ENCODE measurements around the gene MBL2.

MBL2 gene

DNA sequence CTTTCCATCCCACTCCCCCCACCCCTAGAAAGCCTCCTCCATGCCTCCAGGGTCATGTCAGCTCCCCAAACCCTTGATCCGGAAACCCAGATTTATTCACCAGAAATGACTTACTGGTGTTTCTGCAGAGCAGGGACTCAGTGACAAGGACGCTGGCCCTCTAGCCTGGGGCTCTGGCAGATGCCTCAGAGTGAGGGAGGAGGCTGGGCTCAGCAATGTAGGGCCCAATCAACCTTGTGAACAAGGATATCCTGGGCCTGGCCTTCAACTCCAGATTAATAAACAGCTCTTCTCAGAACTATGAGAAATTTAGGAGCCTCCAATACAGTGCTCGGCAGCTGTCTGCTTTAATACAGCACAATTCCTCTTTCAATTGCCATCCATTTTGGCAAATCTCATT is at the start of gene MBL2:
TSS of gene MBL2 (minus strand) at position 162 of the 400 bp plus-strand sequence. CDS start 1,149 bp downstream, outside the sequence.
- no peak within 1 kb of the TSS for H3K4me3 ChIP-seq (ENCODE audit: low read length)
- TF ChIP-seq ZNF274 (IDR thresholded peaks at IDR 0.05; ENCODE audit: low read depth, low read length), result no peak

DNA sequence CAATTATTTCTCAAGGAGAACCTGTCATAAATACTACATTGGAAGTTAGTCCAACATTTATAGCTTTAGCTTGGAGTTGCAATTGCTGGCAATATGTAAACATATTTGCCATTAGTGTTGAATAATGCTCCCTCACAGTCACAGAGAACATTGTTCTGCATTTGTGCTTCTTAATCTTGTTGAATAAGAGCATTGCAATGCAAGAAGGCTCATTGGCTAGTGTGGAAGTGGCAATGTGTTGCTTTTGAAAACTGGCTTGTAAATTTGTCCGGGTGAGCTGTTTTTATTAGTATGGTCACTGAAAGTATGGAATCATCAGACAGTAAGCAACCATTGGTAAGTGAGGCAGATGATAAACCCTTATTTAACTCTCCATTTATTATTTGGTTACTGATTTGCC is 47.7 kb upstream of the MBL2 start:
- H3K4me3 ChIP-seq (ENCODE audit: low read length), result no peak overlapping the region
- TF ChIP-seq ZNF274 (IDR thresholded peaks at IDR 0.05; ENCODE audit: low read depth, low read length), result no peak

DNA sequence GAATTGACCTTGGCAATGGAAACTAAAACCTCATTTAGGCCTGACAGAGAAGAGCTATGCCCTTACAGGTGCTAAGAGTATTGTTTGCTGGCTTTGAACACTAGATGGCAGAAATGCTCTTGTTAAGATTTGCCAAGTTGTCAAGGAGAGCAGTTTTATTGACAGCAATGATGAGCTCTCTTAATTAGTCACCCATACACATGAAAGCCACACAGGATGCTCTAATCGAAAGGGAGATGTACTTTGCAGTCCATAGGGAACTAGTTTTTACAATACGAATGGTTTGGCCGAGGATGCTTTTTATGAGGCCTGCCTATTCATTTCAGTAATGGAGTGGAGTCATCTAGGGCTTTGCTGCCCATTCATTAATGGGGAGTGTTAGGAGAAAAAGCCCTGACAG is 45.4 kb upstream of the MBL2 start:
- TF ChIP-seq ZNF274 (IDR thresholded peaks at IDR 0.05; ENCODE audit: low read depth, low read length), result no peak

DNA sequence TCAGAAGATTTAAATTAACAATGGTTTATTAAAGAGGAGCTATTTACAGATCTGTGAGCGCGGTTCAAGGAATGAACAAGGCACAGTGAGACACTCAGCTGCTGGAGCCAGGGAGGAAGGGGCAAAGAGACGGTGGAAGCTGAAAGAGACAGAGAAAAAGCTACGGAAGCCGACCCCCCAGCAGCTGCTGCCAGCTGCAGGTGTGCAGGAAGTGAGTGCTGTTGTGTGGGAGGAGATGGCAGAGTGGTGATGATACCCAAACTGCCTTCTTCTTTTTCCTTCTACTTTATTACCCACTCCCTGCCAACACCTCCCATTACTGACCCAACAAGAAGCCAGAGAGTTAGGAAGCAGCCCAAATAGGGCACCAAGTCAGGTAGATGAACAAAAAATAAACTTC is 41.9 kb upstream of the MBL2 start:
- no peak overlapping the region for H3K4me3 ChIP-seq (ENCODE audit: low read length)
- no peak for TF ChIP-seq ZNF274 (IDR thresholded peaks at IDR 0.05; ENCODE audit: low read depth, low read length)

More for the DNA sequence above, 45.4 kb upstream of the MBL2 start:
- no peak overlapping the region for H3K4me3 ChIP-seq (ENCODE audit: low read length)

DNA sequence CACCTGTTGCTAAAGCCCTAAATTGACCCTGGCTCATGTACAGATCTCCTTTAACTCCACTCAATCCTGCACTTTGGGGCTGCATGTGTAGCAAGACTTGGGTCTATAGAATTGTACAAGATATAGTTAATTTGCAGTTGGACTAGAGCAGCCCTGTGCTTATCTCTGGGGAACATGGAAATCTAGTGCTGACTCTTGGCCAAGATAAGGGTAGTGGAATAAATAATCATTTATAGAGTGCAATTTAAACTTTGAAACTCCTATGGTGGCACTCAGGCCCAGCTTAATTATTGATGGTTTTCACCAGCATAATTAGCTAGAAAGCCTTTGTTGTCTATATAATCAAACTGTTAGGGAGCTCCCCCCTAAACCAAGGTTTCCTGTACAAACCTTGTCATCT is 39.2 kb upstream of the MBL2 start:
- H3K4me3 ChIP-seq (ENCODE audit: low read length), result no peak overlapping the region
- TF ChIP-seq ZNF274 (IDR thresholded peaks at IDR 0.05; ENCODE audit: low read depth, low read length), result no peak

DNA sequence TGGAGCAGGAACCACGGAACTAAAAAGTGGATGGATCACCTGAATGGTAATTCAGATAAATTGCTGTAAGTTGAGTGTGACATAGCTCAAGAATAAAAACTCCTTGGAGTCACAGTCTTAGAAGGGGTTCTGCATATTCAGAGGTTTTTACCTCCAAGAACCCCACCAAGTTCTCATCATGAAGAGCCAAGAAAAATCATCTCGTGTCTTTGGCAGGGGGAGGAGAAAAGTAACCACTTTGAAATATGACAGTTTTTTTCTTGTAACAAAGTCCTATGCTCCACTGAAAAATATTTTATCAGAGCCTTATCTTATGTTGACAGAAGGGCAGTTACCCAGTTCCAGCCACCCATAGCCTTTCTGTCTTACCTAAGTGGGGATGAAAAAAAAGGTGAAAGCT is 38.2 kb upstream of the MBL2 start:
- no peak for TF ChIP-seq ZNF274 (IDR thresholded peaks at IDR 0.05; ENCODE audit: low read depth, low read length)
- no peak overlapping the region for H3K4me3 ChIP-seq (ENCODE audit: low read length)

DNA sequence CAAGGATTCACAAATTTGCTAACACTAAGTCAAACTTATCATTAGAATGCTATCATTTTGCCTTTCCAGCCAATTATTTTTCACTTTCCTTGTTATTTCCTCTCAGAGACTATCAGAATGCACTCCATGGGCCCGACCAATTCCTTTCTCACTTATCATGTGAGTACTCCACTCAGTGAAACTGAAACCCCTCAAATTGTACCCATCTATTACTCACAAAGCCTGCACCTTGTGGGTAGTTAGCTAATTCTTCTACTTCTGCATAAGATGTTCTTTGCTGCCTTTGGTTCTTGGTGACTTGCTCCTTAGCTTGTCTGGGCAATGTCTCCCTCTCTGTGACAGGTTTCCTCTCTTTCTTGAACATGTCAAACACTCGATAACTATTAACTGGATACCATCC is 35.2 kb upstream of the MBL2 start:
- no peak for TF ChIP-seq ZNF274 (IDR thresholded peaks at IDR 0.05; ENCODE audit: low read depth, low read length)
- no peak overlapping the region for H3K4me3 ChIP-seq (ENCODE audit: low read length)

DNA sequence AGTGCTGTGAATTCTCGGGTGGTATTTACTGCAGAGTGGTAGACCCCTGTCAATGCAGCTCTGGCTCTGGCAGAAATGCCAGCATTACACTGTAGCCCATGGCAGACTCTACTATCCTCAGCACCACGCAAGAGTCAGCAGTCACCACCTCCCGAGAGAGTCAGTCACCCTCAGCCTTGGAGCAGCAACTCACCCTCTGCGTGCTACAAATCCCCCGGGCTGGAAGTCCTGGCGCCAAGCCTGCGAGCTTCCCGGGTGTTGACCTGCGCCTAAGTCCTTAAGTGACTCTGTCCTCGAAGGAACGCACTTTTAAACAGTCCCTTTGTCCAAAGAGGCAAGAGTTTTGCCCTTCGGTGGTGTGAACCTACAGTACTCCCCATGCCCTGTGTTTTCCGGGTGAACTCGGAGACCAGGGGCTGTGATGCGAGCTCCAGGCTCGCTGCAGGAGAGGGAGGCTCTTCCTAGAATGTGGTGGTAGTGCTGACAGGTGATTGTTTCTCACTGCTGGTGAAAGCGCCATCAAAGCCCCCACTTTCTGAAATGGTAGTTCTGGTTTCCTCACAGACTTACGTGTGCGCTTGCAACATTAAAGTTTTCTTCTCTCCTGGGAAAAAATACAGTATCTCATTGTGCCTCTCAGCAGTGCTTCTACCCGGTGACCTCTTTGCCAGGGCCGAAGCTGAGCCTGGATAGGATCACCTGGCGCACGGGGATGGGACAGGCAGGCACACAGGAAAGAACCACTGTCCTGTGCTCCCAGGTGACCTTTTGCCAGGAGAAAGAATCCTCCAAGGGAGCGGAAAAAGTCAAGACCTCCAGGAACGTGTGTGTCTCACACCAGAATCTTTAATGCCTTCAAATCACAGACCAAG is 33.1 kb upstream of the MBL2 start:
- no peak for TF ChIP-seq ZNF274 (IDR thresholded peaks at IDR 0.05; ENCODE audit: low read depth, low read length)
- no peak overlapping the region for H3K4me3 ChIP-seq (ENCODE audit: low read length)

DNA sequence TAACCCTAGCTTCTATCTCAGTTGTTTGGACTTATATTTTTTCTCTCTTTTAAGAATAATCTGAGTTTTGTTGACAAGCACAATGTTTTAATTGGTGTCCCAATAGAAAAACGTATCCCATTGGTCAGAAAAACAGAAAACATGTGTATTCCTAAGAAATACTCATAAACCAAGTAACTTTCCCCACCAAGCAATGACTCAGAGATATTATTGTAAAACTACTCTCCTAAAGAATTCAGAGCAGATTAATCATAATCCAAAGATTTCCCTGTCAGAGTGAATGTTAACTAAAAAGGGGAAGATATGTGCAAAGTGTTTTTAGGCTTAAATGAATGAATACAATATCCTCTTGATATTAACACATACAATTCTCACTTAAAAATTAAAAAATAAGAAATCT is 29.4 kb upstream of the MBL2 start:
- H3K4me3 ChIP-seq (ENCODE audit: low read length), result no peak overlapping the region

DNA sequence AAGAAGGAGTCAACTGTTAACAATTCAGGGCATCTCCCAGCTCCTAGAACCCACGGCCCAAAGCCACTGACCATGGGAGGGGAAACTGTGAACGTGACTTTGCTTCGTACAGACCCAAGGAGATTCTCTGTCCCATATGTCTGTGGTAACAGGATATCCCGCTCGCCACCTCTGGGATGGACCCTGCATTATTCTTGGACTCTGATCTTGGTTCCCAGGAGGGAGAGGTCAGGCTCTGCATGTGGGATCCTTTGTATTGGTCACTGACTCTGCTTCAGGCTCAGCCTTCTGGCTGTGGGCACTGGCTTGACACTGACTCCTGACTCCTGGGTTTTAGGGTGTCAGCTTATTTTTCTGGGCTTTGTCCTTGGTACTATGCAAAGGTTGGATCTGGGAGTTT is 13.5 kb upstream of the MBL2 start:
- no peak overlapping the region for H3K4me3 ChIP-seq (ENCODE audit: low read length)
- no peak for TF ChIP-seq ZNF274 (IDR thresholded peaks at IDR 0.05; ENCODE audit: low read depth, low read length)

More for the DNA sequence above, 29.4 kb upstream of the MBL2 start:
- TF ChIP-seq ZNF274 (IDR thresholded peaks at IDR 0.05; ENCODE audit: low read depth, low read length), result no peak

DNA sequence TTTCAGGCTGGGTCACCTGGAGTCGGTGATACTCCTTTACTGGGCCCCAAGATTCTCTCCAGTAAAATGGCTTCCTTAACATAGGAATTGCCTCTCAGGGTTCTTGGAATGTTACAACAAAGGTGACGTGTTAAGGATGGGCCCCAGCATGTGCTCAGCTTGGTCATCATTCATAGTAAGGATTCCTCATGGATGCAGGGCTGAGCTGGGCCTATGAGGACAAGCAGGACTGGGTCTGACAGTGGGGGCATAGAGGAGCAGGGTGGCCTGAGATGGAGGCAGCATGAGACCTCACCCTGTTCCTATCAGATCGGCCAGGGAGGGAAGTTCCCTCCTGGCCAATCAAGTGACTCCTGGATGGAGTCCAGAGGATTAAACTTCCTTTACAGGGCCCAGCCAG is 12.8 kb upstream of the MBL2 start:
- TF ChIP-seq ZNF274 (IDR thresholded peaks at IDR 0.05; ENCODE audit: low read depth, low read length), result no peak
- H3K4me3 ChIP-seq (ENCODE audit: low read length), result no peak overlapping the region

DNA sequence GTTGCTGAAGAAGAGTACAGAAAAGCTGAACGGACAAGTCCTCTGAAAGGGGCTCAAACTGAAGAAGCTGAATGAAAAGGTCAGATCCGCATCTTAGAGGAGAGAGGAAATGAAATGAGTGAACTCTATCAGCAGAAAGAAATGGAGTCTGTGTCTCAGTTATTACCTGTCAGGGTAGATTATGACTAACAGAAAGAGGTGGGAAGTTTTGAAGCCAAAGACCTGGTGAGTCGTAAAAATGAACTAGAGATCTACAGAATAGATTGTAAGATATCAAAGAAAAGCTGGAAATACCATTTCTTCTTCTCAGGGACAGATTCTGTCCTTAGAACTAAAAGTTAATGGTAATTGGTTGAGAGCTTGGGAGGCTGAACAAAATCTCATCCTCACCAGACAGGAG is 11.1 kb upstream of the MBL2 start:
- H3K4me3 ChIP-seq (ENCODE audit: low read length), result no peak overlapping the region
- no peak for TF ChIP-seq ZNF274 (IDR thresholded peaks at IDR 0.05; ENCODE audit: low read depth, low read length)

DNA sequence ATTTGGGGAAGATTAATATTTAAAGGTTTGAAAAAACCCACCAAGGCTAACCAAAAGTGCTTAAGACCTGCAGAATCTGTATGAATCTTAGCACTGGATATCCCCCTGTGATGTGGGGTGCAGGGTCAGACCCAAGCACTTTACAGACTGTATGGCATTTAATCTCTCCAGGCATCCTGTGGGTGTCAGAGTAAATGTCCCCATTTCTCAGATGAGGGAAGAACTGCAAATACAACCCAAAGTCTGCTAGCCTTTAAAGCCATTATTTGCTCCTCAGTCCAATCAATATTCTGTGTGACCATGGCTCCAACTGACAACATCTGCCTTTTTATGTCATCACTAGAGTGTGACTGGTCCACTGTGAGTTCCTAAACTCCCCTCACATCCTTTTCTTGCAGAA is 10.0 kb upstream of the MBL2 start:
- no peak for TF ChIP-seq ZNF274 (IDR thresholded peaks at IDR 0.05; ENCODE audit: low read depth, low read length)
- no peak overlapping the region for H3K4me3 ChIP-seq (ENCODE audit: low read length)

DNA sequence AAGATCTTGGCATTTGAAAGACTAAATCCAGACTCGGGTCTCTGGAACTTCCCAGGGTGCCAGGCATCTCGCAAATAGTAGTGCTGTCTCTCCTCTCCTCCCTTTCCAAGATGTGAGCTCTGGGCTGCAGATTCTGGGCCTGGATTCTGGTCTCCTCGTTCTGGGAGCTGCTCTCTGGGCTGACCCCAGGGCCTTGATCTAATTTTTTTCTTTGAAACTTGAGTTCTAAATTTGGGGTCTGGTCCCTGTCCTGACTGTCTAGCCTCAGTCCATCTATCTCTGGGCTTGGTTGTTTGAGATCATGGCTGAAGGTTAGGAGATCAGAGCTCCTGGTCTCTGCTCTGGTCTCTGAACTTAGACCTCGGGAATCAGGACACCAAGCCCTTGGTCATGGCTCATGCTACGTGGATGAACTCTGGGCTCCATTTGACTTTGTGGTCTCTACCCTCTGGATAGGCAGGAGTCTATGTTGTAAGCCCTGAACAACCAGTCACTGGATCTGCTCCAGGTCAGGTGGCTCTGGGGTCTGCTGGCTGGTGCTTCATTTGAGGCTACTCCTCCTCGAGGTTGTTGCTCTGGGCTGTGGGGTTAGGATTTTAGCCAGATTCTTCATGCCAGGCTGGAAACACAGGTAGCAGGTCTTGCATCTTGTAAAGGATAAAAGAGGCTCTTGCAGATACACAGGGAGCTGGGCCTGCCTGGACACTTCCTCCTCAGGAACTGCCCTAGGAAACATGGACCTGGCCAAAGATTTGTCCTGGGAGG is 8.0 kb upstream of the MBL2 start:
- no peak for TF ChIP-seq ZNF274 (IDR thresholded peaks at IDR 0.05; ENCODE audit: low read depth, low read length)
- no peak overlapping the region for H3K4me3 ChIP-seq (ENCODE audit: low read length)
